Glomerular visceral epithelial cell (primary cell): ENCODE results near the gene ENTPD8.

Experiments used
- DNase-seq: peaks from one replicate; pipeline ENCODE4 v3.0.0-alpha.2; 2016; ENCODE audit errors: extremely low spot score

The ENTPD8 gene

DNA sequence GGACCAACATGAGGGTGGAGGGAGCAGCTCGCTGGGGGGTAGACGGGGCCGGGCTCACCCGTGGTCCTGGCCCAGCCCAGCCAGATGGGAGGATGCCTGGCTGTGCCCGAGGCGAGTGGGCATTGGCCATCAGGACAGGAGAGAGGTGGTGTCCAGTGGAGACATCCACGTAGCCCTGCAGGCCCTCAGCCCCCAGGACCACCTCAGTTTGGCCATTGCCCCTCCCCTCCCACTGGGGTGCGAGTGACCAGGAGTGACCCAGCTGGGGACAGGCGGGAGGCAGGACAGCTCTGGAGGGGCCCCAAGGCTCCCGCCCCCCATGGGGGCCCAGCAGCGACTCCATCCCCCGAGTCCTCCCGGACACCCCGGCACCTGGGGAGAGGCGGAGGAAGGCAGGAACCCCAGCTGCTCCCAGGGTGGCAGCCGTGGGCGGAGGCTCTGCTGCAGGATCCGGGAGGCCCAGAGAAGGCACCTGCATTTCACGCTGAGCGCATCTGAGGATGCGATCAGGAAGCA, 9.7 kb downstream of the ENTPD8 start:
- DNase-seq: no peak

DNA sequence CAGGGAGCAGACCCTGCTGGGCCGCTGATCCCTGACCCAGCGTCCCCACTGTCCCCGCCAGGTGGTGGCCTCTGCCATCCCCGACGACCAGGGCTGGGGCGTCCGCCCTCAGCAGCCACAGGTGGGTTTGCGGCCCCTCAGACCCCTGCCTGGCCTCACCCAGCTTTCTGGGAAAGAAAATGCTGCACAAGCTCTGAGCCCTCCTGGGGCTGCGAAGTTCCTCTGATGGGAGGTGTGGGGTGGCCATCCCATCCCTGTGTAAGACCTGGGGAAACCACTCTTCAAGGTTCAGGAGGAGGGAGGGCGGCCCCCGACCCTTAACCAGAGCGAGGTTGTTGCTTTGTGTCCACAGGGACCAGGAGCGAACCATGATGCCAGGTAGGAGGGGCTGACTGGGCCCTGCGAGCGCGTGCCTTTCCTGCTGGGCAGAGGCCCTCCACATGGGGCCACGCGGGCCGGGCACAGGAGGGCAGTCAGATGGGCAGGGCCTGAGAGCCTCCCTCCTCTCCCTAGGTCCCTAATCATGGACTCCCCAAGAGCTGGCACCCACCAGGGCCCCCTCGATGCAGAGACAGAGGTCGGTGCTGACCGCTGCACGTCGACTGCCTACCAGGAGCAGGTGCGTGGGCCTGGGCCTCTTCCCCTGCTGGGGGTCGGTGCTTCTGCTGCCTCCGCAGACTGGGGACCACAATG, 10.3 kb downstream of the ENTPD8 start:
- DNase-seq: no peak

DNA sequence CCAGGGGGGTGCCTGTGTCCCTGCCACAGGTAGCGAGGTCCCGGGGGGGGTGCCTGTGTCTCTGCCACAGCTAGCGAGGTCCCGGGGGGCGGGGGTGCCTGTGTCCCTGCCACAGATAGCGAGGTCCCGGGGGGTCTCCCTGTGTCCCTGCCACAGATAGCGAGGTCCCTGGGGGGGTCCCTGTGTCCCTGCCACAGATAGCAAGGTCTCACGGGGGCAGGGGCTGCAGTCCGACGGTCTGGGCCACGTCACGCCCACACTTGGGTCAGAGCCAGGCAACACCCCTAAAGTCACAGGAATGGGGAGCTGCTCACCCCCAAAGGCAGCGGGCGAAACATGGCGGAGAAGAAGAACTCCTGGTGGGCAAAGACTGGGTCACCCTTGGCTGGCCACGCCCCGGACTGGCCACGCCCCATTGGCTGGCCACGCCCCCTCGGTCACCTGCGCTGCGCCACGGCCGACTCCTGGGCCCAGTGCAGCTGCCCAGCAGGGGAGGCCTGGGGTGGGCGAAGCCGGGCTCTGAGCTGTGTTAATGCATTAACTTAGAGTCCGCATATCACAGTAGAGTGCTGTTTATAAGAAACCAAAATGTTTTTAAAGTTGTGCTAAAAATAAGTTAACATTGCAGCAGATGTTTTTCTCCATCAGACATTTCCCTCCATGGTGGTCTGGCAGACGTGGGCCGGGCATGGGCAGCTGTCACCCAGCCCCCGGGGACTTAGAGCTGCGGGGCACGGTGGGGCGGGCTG, 11.0 kb downstream of the ENTPD8 start:
- DNase-seq: no peak

DNA sequence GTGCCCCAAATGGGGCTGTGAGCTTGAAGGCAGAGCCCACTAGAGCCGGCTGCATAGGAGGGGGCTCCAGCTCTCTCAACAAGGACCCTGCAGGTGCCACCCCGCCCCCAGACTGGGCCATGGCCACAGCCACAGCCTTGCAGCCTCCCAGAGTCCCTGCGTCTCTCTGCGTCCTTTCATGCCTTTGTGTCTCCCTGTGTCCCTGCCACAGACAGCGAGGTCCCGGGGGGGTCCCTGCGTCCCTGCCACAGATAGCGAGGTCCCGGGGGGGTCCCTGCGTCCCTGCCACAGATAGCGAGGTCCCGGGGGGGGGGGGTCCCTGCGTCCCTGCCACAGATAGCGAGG, 11.6 kb downstream of the ENTPD8 start:
- DNase-seq: no peak

DNA sequence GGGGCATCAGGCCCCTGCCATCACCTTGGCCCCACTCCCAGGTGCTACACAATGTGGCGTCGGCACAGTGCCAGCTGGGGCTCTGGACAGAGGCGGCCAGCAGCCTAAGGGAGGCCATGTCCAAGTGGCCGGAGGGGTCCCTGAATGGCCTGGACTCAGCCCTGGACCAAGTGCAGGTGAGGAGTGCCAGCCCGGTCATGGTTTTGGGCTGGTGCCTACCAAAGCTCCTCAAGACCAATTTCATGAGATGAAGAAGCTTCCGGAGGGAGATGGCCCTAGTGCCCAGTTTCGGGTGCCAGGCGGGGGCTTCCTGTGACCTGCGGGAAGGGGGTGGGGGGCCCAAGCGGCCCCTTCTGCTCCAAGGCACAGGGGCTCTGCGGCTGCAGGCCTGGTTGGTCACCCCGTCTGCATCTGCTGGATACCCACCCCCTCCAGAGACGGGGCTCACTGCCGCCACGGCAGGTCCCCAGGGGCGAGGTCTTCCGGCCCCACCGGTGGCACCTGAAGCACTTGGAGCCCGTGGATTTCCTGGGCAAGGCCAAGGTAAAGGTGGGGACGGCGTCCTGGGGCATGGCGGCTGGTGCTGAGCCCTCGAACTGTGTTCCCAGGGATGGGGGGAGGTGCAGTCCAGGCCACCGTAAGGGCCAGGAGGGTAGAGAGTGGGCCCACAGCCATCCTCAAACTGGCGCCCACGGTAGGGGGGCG, 12.2 kb downstream of the ENTPD8 start:
- DNase-seq: no peak

DNA sequence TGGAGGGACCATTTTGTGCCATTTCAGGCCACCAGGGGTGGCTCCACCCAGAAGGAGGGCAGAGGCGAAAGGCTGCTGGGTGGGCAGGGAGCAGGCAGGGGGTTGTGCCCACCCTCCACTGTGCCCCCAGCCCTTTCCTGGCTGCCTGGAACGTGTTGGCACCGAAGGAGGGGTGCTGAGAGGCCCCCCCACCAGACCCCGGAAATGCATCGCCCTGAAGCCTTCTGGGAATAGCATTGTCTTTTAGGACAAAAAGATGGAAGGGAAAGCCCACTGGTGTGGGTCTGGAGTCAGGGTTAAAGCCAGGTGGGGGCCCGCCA, 12.9 kb downstream of the ENTPD8 start:
- DNase-seq: no peak

DNA sequence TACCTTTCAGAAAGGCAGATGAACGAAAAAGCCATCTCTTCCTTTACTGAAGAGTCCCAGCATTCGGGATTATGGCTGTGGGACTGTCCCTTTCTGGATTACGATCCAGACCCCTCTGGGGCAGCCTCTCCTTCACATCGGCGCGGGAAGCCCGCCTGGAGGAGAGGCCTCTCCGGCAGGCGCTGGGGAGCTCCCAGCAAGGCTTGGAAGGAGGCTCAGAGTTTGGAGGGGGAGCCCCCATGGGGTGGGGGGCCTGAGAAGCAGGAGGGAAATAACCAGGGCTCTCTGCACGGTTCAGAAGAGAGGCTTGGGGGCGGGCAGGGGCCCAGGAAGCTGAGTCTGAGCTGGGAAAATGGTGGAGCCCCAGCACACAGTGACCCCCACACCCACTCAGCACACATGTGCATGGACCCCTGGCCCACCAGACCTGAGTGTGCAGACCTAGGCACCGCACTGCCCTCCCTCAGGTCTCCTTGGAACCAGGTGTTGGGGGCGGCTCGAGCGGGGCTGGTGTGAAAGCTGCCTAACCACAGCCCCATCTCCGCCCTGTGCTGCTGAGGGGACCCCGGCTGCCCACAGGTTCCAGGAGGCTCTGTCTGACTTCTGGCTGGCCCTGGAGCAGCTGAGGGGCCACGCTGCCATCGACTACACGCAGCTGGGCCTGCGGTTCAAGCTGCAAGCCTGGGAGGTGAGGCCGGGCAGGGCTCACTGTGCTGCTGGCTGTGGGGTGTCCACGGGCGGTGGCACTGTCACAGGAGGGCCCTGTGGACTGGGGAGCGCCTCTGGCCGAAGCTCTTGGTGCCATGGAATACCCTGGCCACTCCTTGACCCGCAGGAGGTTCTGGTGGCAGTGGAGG, 13.5 kb downstream of the ENTPD8 start:
- DNase-seq: no peak

DNA sequence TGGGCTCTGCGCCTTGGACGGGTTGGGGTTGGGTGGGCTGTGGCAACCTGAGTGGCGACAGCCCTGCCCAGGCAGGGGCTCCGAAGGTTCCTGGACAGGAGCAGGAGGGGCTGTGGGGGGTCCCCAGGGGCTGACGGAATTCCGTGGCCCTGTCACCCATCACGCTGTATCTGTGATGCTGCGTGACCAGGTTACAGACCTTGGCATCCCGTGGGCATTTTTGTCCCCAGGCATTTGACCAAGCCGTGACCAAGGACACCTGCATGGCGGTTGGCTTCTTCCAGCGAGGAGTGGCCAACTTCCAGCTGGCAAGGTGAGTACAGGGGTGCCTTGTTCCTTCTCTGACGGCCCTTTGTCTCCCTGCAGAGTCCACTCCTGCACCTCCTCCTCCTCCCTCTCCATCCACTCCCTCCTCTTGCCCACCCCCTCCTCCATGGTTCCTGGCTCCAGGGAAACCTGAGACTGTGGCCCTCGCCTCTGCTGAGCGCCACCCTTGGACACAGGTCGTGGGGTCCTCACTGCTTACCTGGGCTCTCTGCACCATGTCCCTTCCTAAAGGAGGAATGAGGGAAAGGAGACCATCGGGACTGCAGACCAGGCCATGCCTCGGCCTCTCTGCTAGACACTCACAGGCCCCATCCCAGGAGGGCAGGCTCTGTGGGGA, 15.0 kb downstream of the ENTPD8 start:
- DNase-seq: no peak

DNA sequence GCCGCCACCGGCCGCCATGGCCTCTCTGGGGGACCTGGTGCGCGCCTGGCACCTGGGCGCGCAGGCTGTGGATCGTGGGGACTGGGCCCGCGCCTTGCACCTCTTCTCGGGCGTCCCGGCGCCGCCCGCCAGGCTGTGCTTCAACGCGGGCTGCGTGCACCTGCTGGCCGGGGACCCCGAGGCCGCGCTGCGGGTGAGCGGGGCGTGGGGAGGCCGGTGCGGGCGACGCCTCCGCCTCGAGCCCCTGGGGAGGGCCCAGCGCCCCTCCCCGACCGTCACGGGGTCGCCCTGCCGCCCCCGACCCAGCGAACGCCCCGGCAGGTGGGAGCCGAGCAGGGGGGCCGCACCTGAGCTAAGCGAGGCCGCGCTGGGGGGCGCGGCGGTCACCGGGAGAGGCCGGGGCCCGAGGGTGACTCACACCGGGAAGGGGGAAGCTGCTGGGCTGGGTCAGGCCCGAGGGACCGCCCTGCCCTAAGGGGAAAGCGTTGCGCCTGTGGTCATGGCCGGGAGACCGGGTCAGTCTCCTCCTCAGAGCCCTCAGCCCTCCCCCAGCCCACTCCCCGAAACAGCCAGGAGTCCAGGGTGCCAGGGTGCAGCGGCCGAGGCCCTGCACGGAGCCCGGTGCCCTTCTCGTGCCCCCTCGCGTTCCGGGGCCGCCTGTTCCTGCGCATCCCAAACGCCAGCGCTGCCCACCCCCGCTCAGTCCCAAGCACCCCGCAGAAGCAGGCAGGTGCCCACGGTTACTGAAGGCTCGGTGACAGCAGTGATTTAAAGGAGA, 17.5 kb downstream of the ENTPD8 start:
- peak; percentile 57 for DNase-seq

DNA sequence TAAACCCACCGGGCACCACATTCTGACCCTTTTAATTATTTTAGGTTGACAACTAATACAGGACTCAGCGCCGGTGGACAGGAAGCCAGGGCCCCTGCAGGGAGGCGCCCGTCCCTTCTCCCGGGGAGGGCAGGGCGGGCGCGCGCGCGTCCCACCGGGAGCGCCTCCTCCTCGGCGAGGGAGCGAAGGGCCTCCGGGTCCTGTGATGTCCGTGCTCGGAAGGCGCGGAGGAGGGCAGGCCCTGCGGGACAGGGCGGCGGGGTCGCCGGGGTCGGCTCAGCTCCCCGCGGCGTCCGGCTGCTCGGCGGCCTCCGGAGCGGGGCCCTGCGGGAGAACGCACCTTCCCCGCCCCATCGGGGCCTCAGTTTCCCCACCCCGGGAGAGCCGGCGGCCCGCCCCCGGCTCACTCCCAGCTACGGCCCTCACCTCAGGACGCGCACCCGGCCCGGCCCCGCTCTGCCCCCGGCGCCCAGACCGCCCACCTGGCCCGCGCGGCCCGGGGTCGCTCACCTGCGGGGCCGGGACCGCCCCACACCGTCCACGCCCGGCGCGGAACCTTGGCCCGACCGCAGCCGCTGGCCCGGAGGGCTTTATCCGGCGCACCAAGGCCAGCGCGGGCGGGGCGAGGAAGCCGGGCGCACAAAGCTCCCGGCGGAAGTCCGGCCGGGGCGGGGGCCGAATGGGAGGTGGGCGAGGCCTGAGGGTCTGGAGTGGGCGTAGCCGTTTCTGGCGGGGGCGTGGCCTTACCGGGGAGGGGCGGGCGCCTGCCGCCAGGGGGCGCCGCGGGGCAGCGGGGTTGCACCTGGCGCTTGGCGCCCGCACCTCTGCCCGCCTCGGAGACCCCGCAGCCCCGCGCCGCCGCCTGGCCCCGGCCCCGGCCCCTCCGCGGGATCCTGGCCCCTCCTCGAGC, 18.3 kb downstream of the ENTPD8 start, which contains the start of the genes EXD3 and NOXA1:
EXD3 (minus strand) TSS at position 559 of the 910 bp plus-strand sequence. CDS start 27,805 bp downstream, outside the sequence.
NOXA1 (plus strand) TSS at position 790 of the 910 bp plus-strand sequence. CDS start 137 bp downstream, outside the sequence.
- peak; percentile 96 for DNase-seq

DNA sequence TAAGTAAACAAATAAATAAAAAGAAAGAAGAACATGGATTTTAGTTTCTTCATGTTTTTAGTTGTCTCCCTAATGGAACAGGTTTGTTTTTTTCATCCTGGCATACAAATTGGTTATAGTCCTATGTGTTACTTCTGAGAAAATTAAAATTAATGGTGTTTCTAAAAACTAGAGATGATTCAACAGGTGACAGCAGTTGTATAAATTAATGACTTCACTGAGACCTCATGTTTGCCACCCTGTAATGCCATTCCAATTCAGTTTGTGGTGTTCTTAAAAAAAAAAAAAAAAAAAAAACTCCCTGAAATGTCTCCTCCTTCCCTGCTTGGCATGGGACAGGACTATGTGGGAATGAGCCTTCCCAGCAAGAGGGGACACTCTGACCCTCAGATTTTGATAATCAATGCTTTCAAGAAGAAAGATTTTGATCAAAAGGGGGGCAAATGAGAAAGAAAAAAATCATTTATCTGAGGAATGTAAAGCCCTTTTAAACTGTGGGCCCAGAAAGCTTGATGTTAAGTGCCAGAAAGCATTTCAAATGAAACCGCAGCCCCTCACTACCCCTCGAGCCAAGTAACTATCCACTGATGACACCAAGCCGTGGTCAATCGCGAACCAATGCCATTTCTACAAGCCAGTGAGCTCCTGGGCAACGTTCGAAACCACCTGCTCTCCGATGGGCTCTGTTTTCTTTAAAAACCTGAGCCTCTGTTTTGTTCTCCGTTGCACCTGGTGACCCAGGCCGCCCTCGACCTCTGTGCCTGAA, 19.1 kb downstream of the ENTPD8 start:
- no peak for DNase-seq

DNA sequence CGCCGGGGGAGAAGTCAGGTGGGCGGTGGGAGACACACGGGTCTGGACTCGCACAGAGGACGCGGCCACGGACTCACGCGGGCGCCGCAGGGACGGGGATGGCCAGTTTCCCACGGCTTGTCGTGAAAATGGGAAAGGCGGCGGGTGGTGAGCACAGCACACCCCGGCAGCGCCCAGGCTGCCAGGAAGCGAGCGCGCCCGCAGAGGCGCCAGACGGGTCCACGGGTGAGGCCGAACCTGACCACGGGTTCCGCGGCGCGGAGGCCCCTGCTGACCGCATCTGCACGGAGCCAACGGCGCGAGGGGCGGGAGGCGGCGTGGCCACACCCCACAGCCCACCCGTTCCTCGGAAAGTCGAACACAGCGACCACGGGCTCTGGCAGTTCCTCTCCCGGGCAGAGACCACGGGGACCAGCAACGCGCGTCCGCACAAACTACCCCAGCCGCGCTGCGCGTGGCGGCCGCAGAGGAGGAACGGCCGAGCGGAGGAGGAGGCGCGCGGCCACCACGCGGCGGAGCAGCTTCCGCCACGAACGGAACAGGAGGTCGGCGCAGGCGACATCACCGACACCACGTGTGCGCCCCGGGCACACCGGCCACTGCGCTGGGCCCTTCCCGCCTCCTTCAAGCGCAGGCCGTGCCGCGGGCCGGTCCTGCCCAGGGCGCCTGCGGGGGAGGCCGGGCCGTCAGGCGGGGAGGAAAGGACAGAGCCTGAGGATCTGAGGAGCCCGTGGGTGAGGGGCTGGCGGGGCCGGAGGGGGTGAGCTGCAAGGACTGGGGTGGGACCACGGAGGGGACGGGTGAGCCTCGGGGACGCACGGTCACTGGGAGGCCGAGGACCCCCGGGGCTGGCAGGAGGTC, 23.8 kb downstream of the ENTPD8 start:
- no peak for DNase-seq

DNA sequence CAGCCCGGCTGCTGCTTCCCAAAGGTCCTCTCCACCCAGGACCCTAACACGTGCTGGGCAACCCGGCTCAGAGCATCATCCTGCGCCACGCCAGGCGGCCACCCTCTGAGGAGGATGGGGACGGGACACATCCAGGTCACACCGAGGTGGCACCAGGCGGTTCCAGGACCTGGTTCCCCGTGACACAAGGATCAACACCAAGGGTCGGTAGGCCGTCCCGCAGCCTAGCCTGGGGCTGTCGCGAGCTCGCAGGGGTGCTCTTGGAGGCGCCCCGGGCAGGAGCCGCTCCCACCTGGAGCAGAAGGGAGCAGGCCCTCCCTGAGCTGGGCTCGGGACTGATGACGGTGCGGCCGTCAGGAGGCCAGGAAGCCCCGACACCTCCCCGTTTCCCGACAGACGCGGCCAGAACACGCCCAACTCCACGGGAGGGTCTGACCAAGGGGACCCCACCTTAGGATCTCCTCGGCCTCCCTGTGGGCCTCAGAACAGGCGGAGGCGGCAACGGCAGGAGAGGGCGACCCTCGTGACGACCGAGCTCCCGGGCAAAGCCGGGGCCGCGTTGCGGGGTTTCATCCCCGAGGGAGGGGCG, 24.5 kb downstream of the ENTPD8 start:
- DNase-seq: no peak

DNA sequence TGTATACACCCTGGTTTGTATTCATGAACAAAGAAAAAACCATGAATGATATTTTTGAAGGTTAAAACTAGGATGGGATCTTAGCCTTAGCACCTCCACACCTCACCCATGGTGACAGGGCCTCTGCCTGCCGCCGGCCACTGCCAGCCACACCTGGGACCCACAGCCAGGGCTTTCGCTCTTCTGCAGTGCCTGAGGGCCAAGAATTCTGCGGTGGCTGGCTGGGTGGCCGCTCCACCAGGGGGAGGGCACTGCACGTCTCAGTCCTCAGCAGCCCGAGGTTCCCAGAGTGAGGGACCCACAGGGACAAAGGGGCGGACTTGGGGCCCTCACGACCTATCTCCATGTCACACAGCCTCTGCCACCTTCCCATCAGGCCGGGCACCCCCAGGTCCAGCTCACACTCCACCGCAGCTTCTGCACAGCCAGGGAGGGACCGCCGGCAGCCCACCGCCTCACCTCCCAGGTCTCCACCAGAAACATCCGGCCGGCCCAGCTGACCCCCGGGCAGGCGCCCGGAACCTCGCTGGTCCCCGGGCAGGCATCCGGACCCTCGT, 25.1 kb downstream of the ENTPD8 start:
- DNase-seq: no peak

DNA sequence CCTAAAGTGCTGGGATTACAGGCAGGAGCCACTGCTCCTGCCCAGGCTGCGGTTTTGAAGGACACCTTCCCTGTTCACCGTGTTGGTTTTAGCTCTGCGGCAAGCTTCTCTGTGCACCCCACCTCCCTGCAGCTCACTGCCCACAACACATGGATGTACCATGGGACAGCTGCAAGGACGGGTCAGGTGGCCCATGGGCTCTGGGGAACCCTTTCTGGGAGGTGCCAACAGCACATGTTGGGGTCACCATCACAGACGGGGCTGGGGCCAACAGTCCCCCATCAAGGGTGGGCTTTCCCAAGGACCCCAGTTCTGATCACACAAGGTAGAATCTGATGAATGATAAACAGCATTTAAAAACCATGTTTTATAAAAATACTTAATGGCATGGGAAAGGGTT, 25.7 kb downstream of the ENTPD8 start:
- no peak for DNase-seq

DNA sequence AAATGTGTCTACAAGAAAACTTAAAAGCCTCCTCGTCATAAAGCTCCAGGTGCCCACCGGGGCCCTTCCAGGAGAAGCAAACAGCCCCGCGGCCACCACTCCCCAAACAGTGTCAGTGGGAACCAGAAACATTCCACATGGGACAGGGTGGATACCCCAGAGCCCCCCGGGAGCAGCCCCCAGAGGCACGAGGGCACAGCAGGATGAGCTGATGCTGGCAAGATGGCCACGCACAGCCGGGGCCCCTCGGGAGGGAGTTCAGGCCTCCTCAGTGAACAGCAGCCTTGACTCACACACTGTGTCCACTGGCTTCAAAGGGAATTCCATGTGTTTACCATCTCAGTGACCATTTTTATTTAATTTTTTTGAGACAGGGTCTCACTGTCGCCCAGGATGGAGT, 28.7 kb downstream of the ENTPD8 start:
- DNase-seq: peak; percentile 34
